Fibroblast of skin of back (primary cell): Measurements from ENCODE around the gene HPN.
A peak's percentile ranks its signal among the peaks of the same experiment; 100 is the strongest.

Experiments
- DNase-seq: peaks from one replicate; pipeline ENCODE4 v3.0.0-alpha.2; 2013

Gene HPN

GRCh38 chr19:35106291-35106583 lies 64.7 kb downstream of the HPN start:
- DNase-seq = no peak

- DNase-seq = no peak
Observed at GRCh38 chr19:35106898-35107541, 65.5 kb downstream of the HPN start.

- DNase-seq = peak; percentile 23
Observed at GRCh38 chr19:35107545-35107944, 66.0 kb downstream of the HPN start.

GRCh38 chr19:35108730-35109129 lies 67.2 kb downstream of the HPN start:
- DNase-seq = no peak

- DNase-seq = no peak
Observed at GRCh38 chr19:35109395-35110112, 68.0 kb downstream of the HPN start.

GRCh38 chr19:35110974-35111373 lies 69.5 kb downstream of the HPN start:
- DNase-seq = no peak

- DNase-seq = no peak
Observed at GRCh38 chr19:35112995-35113688, 71.6 kb downstream of the HPN start.

GRCh38 chr19:35114353-35115176 lies 73.0 kb downstream of the HPN start:
- peak; percentile 52 for DNase-seq

GRCh38 chr19:35115177-35115951 lies 73.8 kb downstream of the HPN start, which contains the start of gene FXYD3:
TSS of gene FXYD3 (plus strand) at chr19:35115823. CDS start at chr19:35119377, 3,554 bp downstream.
- DNase-seq = no peak
